Stimulated activated CD4-positive, alpha-beta T cell treated with anti-CD3 and anti-CD28 coated beads, Interleukin-12 subunit alpha, Interleukin-12 subunit beta, amount 100 ng/mL, for 4 hours (primary cell): ENCODE results near the gene MBNL1.
"Not testable (repeated sequence)": the region's sequence is repeated elsewhere in the genome, so short reads cannot be mapped to it uniquely, and the experiment has no call there.

ENCODE experiments used
- DNase-seq: peaks from one replicate; pipeline ENCODE4 v3.0.0-alpha.2; 2020

The MBNL1 gene

GRCh38 chr3:152321955-152322377, 53.2 kb downstream of the MBNL1 start:
- DNase-seq = no peak

GRCh38 chr3:152322756-152323155, 54.0 kb downstream of the MBNL1 start:
- no peak for DNase-seq

- no peak for DNase-seq
Measured at GRCh38 chr3:152323834-152324233, 55.1 kb downstream of the MBNL1 start.

GRCh38 chr3:152325136-152325535, 56.4 kb downstream of the MBNL1 start:
- no peak for DNase-seq

- DNase-seq = no peak
Measured at GRCh38 chr3:152327203-152327602, 58.5 kb downstream of the MBNL1 start.

- DNase-seq = no peak
Measured at GRCh38 chr3:152328841-152329240, 60.1 kb downstream of the MBNL1 start.

- DNase-seq = no peak
Measured at GRCh38 chr3:152330559-152330958, 61.8 kb downstream of the MBNL1 start.

GRCh38 chr3:152331018-152331541, 62.4 kb downstream of the MBNL1 start:
- DNase-seq = no peak

GRCh38 chr3:152331998-152332397, 63.3 kb downstream of the MBNL1 start:
- no peak for DNase-seq

- DNase-seq = no peak
Measured at GRCh38 chr3:152333928-152334327, 65.2 kb downstream of the MBNL1 start.

GRCh38 chr3:152334761-152335160, 66.0 kb downstream of the MBNL1 start:
- DNase-seq = no peak

GRCh38 chr3:152335273-152335672, 66.5 kb downstream of the MBNL1 start:
- DNase-seq = no peak

- DNase-seq = not testable (repeated sequence)
Measured at GRCh38 chr3:152337337-152337736, 68.6 kb downstream of the MBNL1 start.

- no peak for DNase-seq
Measured at GRCh38 chr3:152338159-152338720, 69.5 kb downstream of the MBNL1 start.

GRCh38 chr3:152339881-152340505, 71.3 kb downstream of the MBNL1 start:
- DNase-seq = no peak

GRCh38 chr3:152345233-152345632, 76.5 kb downstream of the MBNL1 start:
- no peak for DNase-seq

GRCh38 chr3:152346058-152346457, 77.3 kb downstream of the MBNL1 start:
- DNase-seq = no peak

- no peak for DNase-seq
Measured at GRCh38 chr3:152346740-152347139, 78.0 kb downstream of the MBNL1 start.

GRCh38 chr3:152348436-152349177, 79.9 kb downstream of the MBNL1 start:
- DNase-seq = no peak

- DNase-seq = no peak
Measured at GRCh38 chr3:152349392-152349791, 80.7 kb downstream of the MBNL1 start.

GRCh38 chr3:152350139-152350538, 81.4 kb downstream of the MBNL1 start:
- DNase-seq = no peak

- no peak for DNase-seq
Measured at GRCh38 chr3:152350776-152351175, 82.0 kb downstream of the MBNL1 start.

- no peak for DNase-seq
Measured at GRCh38 chr3:152352554-152352953, 83.8 kb downstream of the MBNL1 start.

- no peak for DNase-seq
Measured at GRCh38 chr3:152353578-152353977, 84.8 kb downstream of the MBNL1 start.
